H1 (cell line): ENCODE measurements around the gene STARD3NL. TPM values are rescaled to one million over a fixed set of nuclear protein-coding genes. Genes with fewer than 3 reads are reported as not detected.

Source experiments
- CTCF ChIA-PET: fragments of 300-600 bp; sonication (Branson Sonifier 250); formaldehyde crosslinking; loops from one replicate; lab custom pipeline; 2021; ENCODE audit not compliant: partially characterized antibody; lab: Charles Lee
- POLR2A ChIA-PET: fragments of 300-600 bp; sonication (Branson Sonifier 250); formaldehyde crosslinking; loops from one replicate; lab custom pipeline; 2021; ENCODE audit warnings: inconsistent platforms; ENCODE audit not compliant: partially characterized antibody; lab: Charles Lee
- DNase-seq, 2 experiments: peaks; one replicate each; pipeline versions ENCODE4 v3.0.0 to v3.0.0-alpha.2; 2010 to 2022; ENCODE audit warnings: low spot score in 2 of 2, low read depth in 1 of 2, mixed read lengths in 1 of 2
- FAIRE-seq: peaks from 2 replicates; lab custom pipeline; 2011; peaks lifted over from hg19 to GRCh38; lab: Jason Lieb, UNC
- H2AFZ ChIP-seq: 2 replicates; pipeline ENCODE4 v1.8.1; 2012; ENCODE audit warnings: low read length, inconsistent platforms
- H2AK5ac ChIP-seq: 2 replicates; pipeline ENCODE4 v1.6.1; 2013; ENCODE audit warnings: low read depth, low read length
- H2BK120ac ChIP-seq: replicated peaks from 2 replicates; pipeline ENCODE3; 2013; ENCODE audit warnings: low read depth, low read length, inconsistent platforms
- H2BK12ac ChIP-seq: 2 replicates; pipeline ENCODE4 v1.6.1; 2013; ENCODE audit warnings: low read depth, low read length
- H2BK15ac ChIP-seq: 2 replicates; pipeline ENCODE4 v1.6.1; 2013; ENCODE audit warnings: low read length
- H2BK20ac ChIP-seq: 2 replicates; pipeline ENCODE4 v1.6.1; 2013; ENCODE audit warnings: low read length
- H2BK5ac ChIP-seq: 2 replicates; pipeline ENCODE4 v1.6.1; 2013; ENCODE audit warnings: low read depth, low read length
- H3K14ac ChIP-seq: 2 replicates; pipeline ENCODE4 v1.6.1; 2013; ENCODE audit warnings: inconsistent platforms; ENCODE audit not compliant: insufficient read length
- H3K18ac ChIP-seq: 2 replicates; pipeline ENCODE4 v1.6.1; 2013; ENCODE audit warnings: low read length; ENCODE audit errors: extremely low read depth
- H3K23ac ChIP-seq: 2 replicates; pipeline ENCODE4 v1.6.1; 2013; ENCODE audit warnings: inconsistent platforms; ENCODE audit not compliant: insufficient read length
- H3K23me2 ChIP-seq: 2 replicates; pipeline ENCODE4 v1.6.1; 2013; ENCODE audit warnings: low read depth, low read length
- H3K27ac ChIP-seq: 2 replicates; pipeline ENCODE4 v1.6.1; 2011; ENCODE audit warnings: low read depth, low read length, inconsistent platforms
- H3K27me3 ChIP-seq, 4 experiments: replicated peaks in 1 of 4; 1 replicate in 1 of 4; 2 replicates in 3 of 4; pipeline versions ENCODE4 v1.6.1 to v1.8.1; 2011 to 2013; ENCODE audit warnings: low read length in 3 of 4, mild to moderate bottlenecking in 3 of 4, inconsistent platforms in 2 of 4, mixed read lengths in 2 of 4, moderate library complexity in 1 of 4; ENCODE audit not compliant: control insufficient read depth in 3 of 4, insufficient read depth in 3 of 4; ENCODE audit errors: extremely low read depth in 1 of 4
- H3K36me3 ChIP-seq, 4 experiments: 2 replicates each; pipeline versions ENCODE4 v1.6.1 to v1.8.1; 2011 to 2013; ENCODE audit warnings: mild to moderate bottlenecking in 4 of 4, low read length in 3 of 4, moderate library complexity in 2 of 4, control low read depth in 1 of 4, inconsistent platforms in 1 of 4; ENCODE audit not compliant: insufficient read depth in 4 of 4, control insufficient read depth in 2 of 4
- H3K4ac ChIP-seq: replicated peaks from 2 replicates; pipeline ENCODE3; 2013; ENCODE audit warnings: low read length, low read depth, mixed read lengths, inconsistent platforms; ENCODE audit not compliant: insufficient read length
- H3K4me1 ChIP-seq, 4 experiments: replicated peaks in 1 of 4; 1 replicate in 1 of 4; 2 replicates in 3 of 4; pipeline versions ENCODE4 v1.6.1 to v1.8.1; 2011 to 2013; ENCODE audit warnings: low read length in 3 of 4, inconsistent platforms in 2 of 4, mixed read lengths in 1 of 4; ENCODE audit not compliant: insufficient read depth in 4 of 4, control insufficient read depth in 3 of 4
- H3K4me2 ChIP-seq, 2 experiments: 2 replicates each; pipeline versions ENCODE4 v1.6.1 to v1.8.1; 2011 to 2013; ENCODE audit warnings: low read depth in 2 of 2, low read length in 2 of 2, control low read depth in 1 of 2, inconsistent platforms in 1 of 2, mild to moderate bottlenecking in 1 of 2; ENCODE audit not compliant: insufficient read depth in 1 of 2
- H3K4me3 ChIP-seq, 4 experiments: fragments of 200-600, 300-600 bp in 1 of 4; sonication (generic), shearing (Covaris generic), sonication (Bioruptor Twin) in 1 of 4; 2 replicates each; pipeline versions ENCODE4 v1.5.1 to v1.8.1; 2011 to 2016; ENCODE audit warnings: low read length in 4 of 4, low read depth in 3 of 4, control low read depth in 2 of 4, inconsistent platforms in 2 of 4, mild to moderate bottlenecking in 2 of 4, mixed read lengths in 1 of 4, moderate library complexity in 1 of 4; ENCODE audit not compliant: insufficient read depth in 2 of 4; ENCODE audit errors: extremely low read depth in 1 of 4
- H3K56ac ChIP-seq: replicated peaks from 2 replicates; pipeline ENCODE3; 2013; ENCODE audit warnings: low read depth, mild to moderate bottlenecking, mixed read lengths, low read length, inconsistent platforms; ENCODE audit not compliant: insufficient read length
- H3K79me1 ChIP-seq: 2 replicates; pipeline ENCODE4 v1.6.1; 2013; ENCODE audit warnings: low read depth, low read length, control low read depth
- H3K79me2 ChIP-seq, 2 experiments: 2 replicates each; pipeline versions ENCODE4 v1.6.1 to v1.8.1; 2012 to 2013; ENCODE audit warnings: low read length in 2 of 2, mild to moderate bottlenecking in 2 of 2, inconsistent platforms in 1 of 2; ENCODE audit not compliant: insufficient read depth in 2 of 2, control insufficient read depth in 1 of 2
- H3K9ac ChIP-seq, 4 experiments: replicated peaks in 1 of 4; 1 replicate in 1 of 4; 2 replicates in 3 of 4; pipeline versions ENCODE4 v1.6.1 to v1.8.1; 2011 to 2013; ENCODE audit warnings: low read depth in 3 of 4, low read length in 3 of 4, control low read depth in 2 of 4, mild to moderate bottlenecking in 2 of 4, moderate library complexity in 2 of 4, inconsistent platforms in 1 of 4; ENCODE audit errors: extremely low read depth in 1 of 4
- H3K9me3 ChIP-seq, 2 experiments: 2 replicates each; pipeline versions ENCODE4 v1.6.1 to v1.8.1; 2012 to 2013; ENCODE audit warnings: mild to moderate bottlenecking in 2 of 2, moderate library complexity in 2 of 2, control low read depth in 1 of 2, inconsistent platforms in 1 of 2, low read depth in 1 of 2, low read length in 1 of 2, mixed read lengths in 1 of 2; ENCODE audit not compliant: insufficient read depth in 2 of 2
- H4K20me1 ChIP-seq, 2 experiments: replicated peaks in 1 of 2; 2 replicates each; pipeline versions ENCODE3 to v1.8.1; 2011 to 2013; ENCODE audit warnings: inconsistent platforms in 2 of 2, low read length in 2 of 2, mild to moderate bottlenecking in 1 of 2; ENCODE audit not compliant: insufficient read depth in 2 of 2, control insufficient read depth in 1 of 2
- H4K5ac ChIP-seq: 2 replicates; pipeline ENCODE4 v1.6.1; 2013; ENCODE audit warnings: low read length, low read depth, mixed read lengths, inconsistent platforms; ENCODE audit not compliant: insufficient read length
- H4K8ac ChIP-seq: 2 replicates; pipeline ENCODE4 v1.8.0; 2013; ENCODE audit warnings: mild to moderate bottlenecking, moderate library complexity, low read length, inconsistent platforms; ENCODE audit not compliant: insufficient read depth; ENCODE audit errors: extremely low read depth
- H4K91ac ChIP-seq: replicated peaks from 2 replicates; pipeline ENCODE3; 2013; ENCODE audit warnings: low read length, mixed read lengths, inconsistent platforms; ENCODE audit not compliant: insufficient read length
- CREB1 ChIP-seq: IDR thresholded peaks from 2 replicates; pipeline ENCODE4 v1.6.1; 2012; ENCODE audit warnings: inconsistent platforms
- SAP30 ChIP-seq: fragments of 300-600 bp; sonication (generic); IDR thresholded peaks from 2 replicates; pipeline ENCODE4 v1.7.1; 2012; ENCODE audit warnings: low read length, moderate library complexity, mild to moderate bottlenecking, inconsistent platforms; ENCODE audit not compliant: insufficient read depth, insufficient replicate concordance
- WGBS, 2 experiments: shearing (Covaris generic) in 1 of 2; methylation state at CpG; one replicate each; pipeline versions ENCODE4 v1.1.6 to v1.1.7; 2013 to 2015; ENCODE audit warnings: low lambda C conversion rate in 2 of 2, mixed read lengths in 2 of 2, inconsistent platforms in 1 of 2, low coverage in 1 of 2, missing lambda C conversion rate in 1 of 2; ENCODE audit not compliant: insufficient replicate concordance in 2 of 2, insufficient coverage in 1 of 2, insufficient read length in 1 of 2; ENCODE audit errors: extremely low coverage in 1 of 2, missing lambda C conversion rate in 1 of 2; 5-methylcytosine and 5-hydroxymethylcytosine counted together
- polyA plus RNA-seq, 7 experiments: library from polyadenylated mRNA; depleted of rRNA in 3 of 7; stranded (reverse) in 5 of 7; unstranded in 2 of 7; fragments of >200 nt in 5 of 7; fragments of 200-250 nt in 2 of 7; gene quantifications; 1 replicate in 5 of 7; 2 replicates in 1 of 7; 4 replicates in 1 of 7; pipeline versions ENCODE4 v1.2.1 to v1.2.3, GENCODE V29; 2011 to 2013; ENCODE audit warnings: missing spikeins in 2 of 7, mixed read lengths in 2 of 7
- total RNA-seq: library from RNA; stranded (reverse); fragmentation: NEBNext Ultra II Directional; extraction: Animal tissue kit (Norgen Biotek cat#: 25700); gene quantifications from 2 replicates; pipeline ENCODE4 v1.2.1, GENCODE V29; 2021

Gene STARD3NL
- total and polyA plus RNA-seq, 2 of the 8 experiments (the other 6 are each of a cell fraction or from before 2014, with no cell fraction given) = 27.1 to 40.5 TPM

DNA sequence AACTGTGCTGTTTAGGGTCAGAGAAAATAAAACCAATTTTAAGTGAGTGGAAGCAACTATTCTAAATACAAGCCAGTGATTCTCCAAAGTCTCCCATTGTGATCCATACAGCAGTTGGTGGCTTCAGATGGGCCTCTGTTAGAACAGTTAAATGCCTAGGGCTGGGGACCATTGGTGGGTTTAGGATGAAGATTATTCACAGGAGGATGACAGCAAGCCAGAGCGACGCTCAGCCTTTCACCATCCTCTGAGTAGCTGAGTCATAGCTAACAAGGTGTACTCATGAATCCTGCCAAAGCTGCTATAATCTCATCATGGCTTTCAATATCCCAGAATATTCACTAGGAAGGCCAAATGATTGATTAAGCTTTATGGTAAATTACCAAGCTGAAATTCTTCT lies 39.6 kb downstream of the STARD3NL start:
- H3K23me2 ChIP-seq = peaks cover 1% of the 10 kb centered on the region; the same call in 1 of the 2 replicates
- H3K79me1 ChIP-seq = no peaks in the 10 kb centered on the region
- H3K27me3 ChIP-seq = no peaks in the 10 kb centered on the region
- FAIRE-seq = no peak
- no peak for DNase-seq
- ChIA-PET CTCF (interaction anchor here (1.1 to 5.9 kb wide), 8 partner anchors 10 to 300 kb away, joined by 3 to 68 read pairs (median 20); partner anchors contain the start of gene SFRP4), POLR2A (interaction anchor here (1.7 kb wide), 1 partner anchor 40 kb away, joined by 4 read pairs; the partner anchor contains the start of gene STARD3NL)
- no peak for TF ChIP-seq SAP30
- no peak for TF ChIP-seq CREB1
- no peak overlapping the region for H3K9ac ChIP-seq
- H3K9me3 ChIP-seq = no peaks in the 10 kb centered on the region
- no peak overlapping the region for H3K27ac ChIP-seq
- H3K4me2 ChIP-seq = no peak overlapping the region
- no peak overlapping the region for H3K18ac ChIP-seq
- no peak overlapping the region for H3K56ac ChIP-seq
- no peak overlapping the region for H3K4ac ChIP-seq
- H3K4me1 ChIP-seq = peaks cover 0 to 8% (median 4%) of the 10 kb centered on the region in 4 experiments; a peak in 3 of 7 replicates
- no peaks in the 10 kb centered on the region for H3K79me2 ChIP-seq
- H2AK5ac ChIP-seq = no peak overlapping the region
- WGBS, 2 experiments = 83% methylated on average over 2 of the region's 2 CpGs; no CpG with 5 or more reads in 1 of the 2 experiments
- no peak overlapping the region for H2BK20ac ChIP-seq
- H3K14ac ChIP-seq = no peak overlapping the region
- H4K20me1 ChIP-seq = no peaks in the 10 kb centered on the region
- H3K4me3 ChIP-seq = no peak overlapping the region
- H2BK120ac ChIP-seq = no peak overlapping the region
- H3K23ac ChIP-seq = no peak overlapping the region
- H2BK5ac ChIP-seq = no peak overlapping the region
- H2BK12ac ChIP-seq = no peak overlapping the region
- H3K36me3 ChIP-seq = peaks cover 0 to 24% (median 19%) of the 10 kb centered on the region in 4 experiments; a peak in 6 of 8 replicates
- H2AFZ ChIP-seq = no peak overlapping the region
- H2BK15ac ChIP-seq = no peak overlapping the region
- no peak overlapping the region for H4K5ac ChIP-seq
- H4K8ac ChIP-seq = no peak overlapping the region
- no peak overlapping the region for H4K91ac ChIP-seq
